Neural progenitor cell (in vitro differentiated cells): ENCODE results near the gene RASSF4. TPM values are rescaled to one million over a fixed set of nuclear protein-coding genes. Genes with fewer than 3 reads are reported as not detected.

Experiments used
- DNase-seq: peaks from one replicate; pipeline ENCODE4 v3.0.0-alpha.2; 2016; ENCODE audit warnings: low spot score
- H2AFZ ChIP-seq: fragments of 200-600 bp; sonication (generic); replicated peaks from 2 replicates; pipeline ENCODE4 v1.6.1; 2016; ENCODE audit warnings: antibody characterized with exemption
- H3F3A ChIP-seq: fragments of 200-600 bp; sonication (generic); 2 replicates; pipeline ENCODE4 v1.6.1; 2016; ENCODE audit warnings: antibody characterized with exemption, low read depth
- H3K27ac ChIP-seq: fragments of 200-600 bp; sonication (generic); 2 replicates; pipeline ENCODE4 v1.5.1; 2016; ENCODE audit warnings: mild to moderate bottlenecking
- H3K27me3 ChIP-seq: fragments of 200-600 bp; sonication (generic); 2 replicates; pipeline ENCODE4 v1.6.1; 2016; ENCODE audit warnings: mild to moderate bottlenecking, moderate library complexity
- H3K36me3 ChIP-seq: fragments of 200-600 bp; sonication (generic); 2 replicates; pipeline ENCODE4 v1.5.1; 2016
- H3K4me1 ChIP-seq: fragments of 200-600 bp; sonication (generic); 2 replicates; pipeline ENCODE4 v1.6.1; 2016; ENCODE audit warnings: mixed run types
- H3K4me2 ChIP-seq: fragments of 200-600 bp; sonication (generic); 2 replicates; pipeline ENCODE4 v1.6.1; 2016
- H3K4me3 ChIP-seq: fragments of 200-600 bp; sonication (generic); 2 replicates; pipeline ENCODE4 v1.5.1; 2016
- H3K79me2 ChIP-seq: fragments of 200-600 bp; sonication (generic); 2 replicates; pipeline ENCODE4 v1.6.1; 2016; ENCODE audit warnings: low read depth
- H3K9ac ChIP-seq: fragments of 200-600 bp; sonication (generic); 2 replicates; pipeline ENCODE4 v1.6.1; 2016
- H3K9me3 ChIP-seq: fragments of 200-600 bp; sonication (generic); 2 replicates; pipeline ENCODE4 v1.5.1; 2016; ENCODE audit warnings: low read depth
- H4K20me1 ChIP-seq: fragments of 200-600 bp; sonication (generic); 2 replicates; pipeline ENCODE4 v1.6.1; 2016; ENCODE audit warnings: low read depth
- H3K27ac Mint-ChIP-seq: 3 replicates; pipeline ENCODE4 v1.8.0; 2021; ENCODE audit warnings: mixed read lengths
- H3K27me3 Mint-ChIP-seq: 2 replicates; pipeline ENCODE4 v1.8.0; 2022; ENCODE audit warnings: low read depth, mild to moderate bottlenecking, inconsistent platforms, moderate library complexity, mixed read lengths; ENCODE audit not compliant: insufficient read depth
- H3K36me3 Mint-ChIP-seq: 3 replicates; pipeline ENCODE4 v1.8.0; 2021; ENCODE audit warnings: mixed read lengths
- H3K4me1 Mint-ChIP-seq: 3 replicates; pipeline ENCODE4 v1.8.0; 2021; ENCODE audit warnings: mixed read lengths
- H3K4me3 Mint-ChIP-seq: 3 replicates; pipeline ENCODE4 v1.8.0; 2021; ENCODE audit warnings: mild to moderate bottlenecking, moderate library complexity, mixed read lengths
- H3K9me3 Mint-ChIP-seq: 3 replicates; pipeline ENCODE4 v1.8.0; 2020; ENCODE audit warnings: mixed read lengths
- EZH2 ChIP-seq: fragments of 200-600 bp; sonication (generic); IDR thresholded peaks from 2 replicates; pipeline ENCODE4 v1.6.1; 2017; ENCODE audit warnings: antibody characterized with exemption, mild to moderate bottlenecking, moderate library complexity
- EZH2phosphoT487 ChIP-seq: fragments of 200-600 bp; sonication (generic); IDR thresholded peaks from 2 replicates; pipeline ENCODE4 v1.6.1; 2017; ENCODE audit warnings: antibody characterized with exemption
- total RNA-seq: library from RNA; depleted of rRNA; stranded (reverse); fragments of >200 nt; gene quantifications from 2 replicates; pipeline ENCODE4 v1.2.3, GENCODE V29; 2015; ENCODE audit warnings: low replicate concordance
- TF ChIP-seq, protein P1 (sequence below): fragments of 200-600 bp; sonication (generic); IDR thresholded peaks from 2 replicates; pipeline ENCODE4 v1.5.1; 2017; ENCODE audit warnings: antibody characterized with exemption, mild to moderate bottlenecking

RASSF4 gene
- total RNA-seq, 1 donor from 2014 or later: 3.1 TPM

DNA sequence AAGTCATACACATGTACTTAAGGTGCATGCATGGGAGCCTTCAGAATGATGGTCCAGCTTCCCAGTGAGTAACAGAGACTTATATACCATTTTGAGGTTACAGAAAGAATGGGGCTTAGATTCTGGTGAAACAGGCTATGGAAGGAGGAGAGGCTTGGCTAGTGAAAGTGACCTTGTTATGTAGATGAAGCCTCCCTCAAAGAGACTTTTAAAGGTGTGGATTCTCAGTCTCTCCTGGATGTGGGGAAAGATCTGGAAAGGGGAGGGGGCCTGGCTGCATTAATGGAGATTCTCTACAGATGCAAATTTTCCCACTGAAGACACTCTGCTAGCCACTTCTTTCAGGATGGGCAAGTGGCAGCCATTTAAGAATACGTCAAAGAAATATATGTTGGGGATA, 5.5 kb downstream of the RASSF4 start:
- H3K4me3 Mint-ChIP-seq: no peak overlapping the region
- no peak for DNase-seq
- H3K9me3 Mint-ChIP-seq: no peaks in the 10 kb centered on the region
- H3K27ac Mint-ChIP-seq: peak overlapping the region; percentile 98
- no peaks in the 10 kb centered on the region for H3K36me3 ChIP-seq
- H4K20me1 ChIP-seq: no peaks in the 10 kb centered on the region
- peaks cover 18% of the 10 kb centered on the region for H3F3A ChIP-seq
- no peaks in the 10 kb centered on the region for H3K36me3 Mint-ChIP-seq
- peaks cover 49% of the 10 kb centered on the region for H3K4me1 ChIP-seq
- TF ChIP-seq, protein P1, sequence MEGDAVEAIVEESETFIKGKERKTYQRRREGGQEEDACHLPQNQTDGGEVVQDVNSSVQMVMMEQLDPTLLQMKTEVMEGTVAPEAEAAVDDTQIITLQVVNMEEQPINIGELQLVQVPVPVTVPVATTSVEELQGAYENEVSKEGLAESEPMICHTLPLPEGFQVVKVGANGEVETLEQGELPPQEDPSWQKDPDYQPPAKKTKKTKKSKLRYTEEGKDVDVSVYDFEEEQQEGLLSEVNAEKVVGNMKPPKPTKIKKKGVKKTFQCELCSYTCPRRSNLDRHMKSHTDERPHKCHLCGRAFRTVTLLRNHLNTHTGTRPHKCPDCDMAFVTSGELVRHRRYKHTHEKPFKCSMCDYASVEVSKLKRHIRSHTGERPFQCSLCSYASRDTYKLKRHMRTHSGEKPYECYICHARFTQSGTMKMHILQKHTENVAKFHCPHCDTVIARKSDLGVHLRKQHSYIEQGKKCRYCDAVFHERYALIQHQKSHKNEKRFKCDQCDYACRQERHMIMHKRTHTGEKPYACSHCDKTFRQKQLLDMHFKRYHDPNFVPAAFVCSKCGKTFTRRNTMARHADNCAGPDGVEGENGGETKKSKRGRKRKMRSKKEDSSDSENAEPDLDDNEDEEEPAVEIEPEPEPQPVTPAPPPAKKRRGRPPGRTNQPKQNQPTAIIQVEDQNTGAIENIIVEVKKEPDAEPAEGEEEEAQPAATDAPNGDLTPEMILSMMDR: no peak
- TF ChIP-seq EZH2: no peak
- no peak for TF ChIP-seq EZH2phosphoT487
- H3K4me2 ChIP-seq: peak overlapping the region; percentile 75
- H3K79me2 ChIP-seq: no peaks in the 10 kb centered on the region
- no peak overlapping the region for H2AFZ ChIP-seq
- peaks cover 12% of the 10 kb centered on the region for H3K27me3 ChIP-seq
- H3K27ac ChIP-seq: no peak overlapping the region
- H3K9ac ChIP-seq: no peak overlapping the region
- peaks cover 70% of the 10 kb centered on the region for H3K4me1 Mint-ChIP-seq
- H3K9me3 ChIP-seq: no peaks in the 10 kb centered on the region
- no peak overlapping the region for H3K4me3 ChIP-seq
- H3K27me3 Mint-ChIP-seq: no peaks in the 10 kb centered on the region

DNA sequence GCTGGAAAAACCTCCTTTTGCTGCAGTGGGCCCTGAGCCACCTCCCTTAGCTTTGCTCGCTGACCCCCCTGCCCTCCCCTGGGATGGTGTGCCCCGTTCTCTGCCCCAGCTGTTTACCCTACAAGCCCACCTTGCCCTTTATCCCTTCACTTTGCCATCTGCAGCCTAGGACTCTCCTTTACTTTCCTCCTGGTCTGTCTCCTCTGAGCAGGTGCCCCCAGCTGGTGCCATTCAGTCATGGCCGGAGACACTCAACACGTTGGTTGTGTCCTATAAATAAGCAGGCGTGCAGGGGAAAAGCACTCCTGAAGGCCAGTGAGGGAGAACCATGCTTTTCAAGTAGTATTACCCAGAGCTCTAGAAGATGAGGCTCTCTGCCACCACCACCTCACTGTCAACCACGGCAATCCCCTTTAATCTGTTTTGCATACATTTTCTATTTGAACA, 6.1 kb downstream of the RASSF4 start:
- Histone ChIP-seq H3K4me1 (peaks cover 44% of the 10 kb centered on the region), H3F3A (peaks cover 18% of the 10 kb centered on the region), H3K9ac (no peak overlapping the region), H3K36me3 (no peaks in the 10 kb centered on the region), H3K4me3 (no peak overlapping the region), H3K4me2 (no peak overlapping the region), H3K27ac (no peak overlapping the region), H3K9me3 (no peaks in the 10 kb centered on the region), H4K20me1 (no peaks in the 10 kb centered on the region), H3K27me3 (peaks cover 6% of the 10 kb centered on the region), H2AFZ (no peak overlapping the region), H3K79me2 (no peaks in the 10 kb centered on the region)
- DNase-seq: no peak
- no peak for TF ChIP-seq EZH2
- TF ChIP-seq, protein P1: no peak
- TF ChIP-seq EZH2phosphoT487: no peak
- Mint-ChIP-seq H3K9me3 (no peaks in the 10 kb centered on the region), H3K36me3 (peaks cover 2% of the 10 kb centered on the region), H3K27ac (peak overlapping the region; percentile 26), H3K4me3 (peak overlapping the region; percentile 36), H3K27me3 (no peaks in the 10 kb centered on the region), H3K4me1 (peaks cover 64% of the 10 kb centered on the region)

DNA sequence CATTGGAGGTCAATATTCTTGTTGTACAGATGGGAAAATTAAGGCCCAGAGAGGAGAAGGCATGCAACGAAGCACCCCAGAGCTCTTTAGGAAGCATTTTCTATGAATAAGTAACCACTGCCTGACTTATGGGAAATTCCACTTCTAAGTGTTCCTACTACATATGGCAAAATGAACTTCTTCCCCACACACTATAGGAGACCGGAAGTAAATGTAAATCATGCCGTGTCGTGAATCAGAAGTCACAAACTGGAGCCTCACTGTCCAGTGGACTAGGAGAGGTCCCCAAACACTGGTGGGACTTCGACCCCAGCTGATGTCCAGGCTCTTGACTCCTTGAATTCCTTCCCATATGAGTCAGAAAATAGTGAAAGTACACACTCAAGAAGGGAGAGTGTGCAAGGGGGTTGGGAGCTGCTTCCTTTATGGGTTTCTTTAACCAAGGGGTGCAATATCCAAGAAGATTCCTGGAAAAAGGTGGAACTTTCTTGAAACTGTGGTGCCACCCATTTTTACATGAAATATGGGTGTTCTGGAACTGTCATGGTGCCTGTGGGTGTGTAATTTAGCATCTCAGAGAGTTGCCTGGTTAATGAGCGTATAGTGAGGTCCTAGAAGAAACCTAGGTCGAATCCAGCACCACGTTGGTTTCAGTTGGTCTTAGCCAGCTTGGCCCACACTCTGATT, 6.7 kb downstream of the RASSF4 start:
- Histone ChIP-seq H3K27ac (no peak overlapping the region), H3K79me2 (no peaks in the 10 kb centered on the region), H3K36me3 (no peaks in the 10 kb centered on the region), H4K20me1 (no peaks in the 10 kb centered on the region), H2AFZ (no peak overlapping the region), H3K9ac (no peak overlapping the region), H3F3A (peaks cover 18% of the 10 kb centered on the region), H3K4me1 (peaks cover 38% of the 10 kb centered on the region), H3K9me3 (no peaks in the 10 kb centered on the region), H3K27me3 (peaks cover under 1% of the 10 kb centered on the region), H3K4me2 (no peak overlapping the region), H3K4me3 (no peak overlapping the region)
- Mint-ChIP-seq H3K9me3 (no peaks in the 10 kb centered on the region), H3K27me3 (no peaks in the 10 kb centered on the region), H3K4me1 (peaks cover 58% of the 10 kb centered on the region), H3K27ac (peak overlapping the region; percentile 26), H3K36me3 (peaks cover 4% of the 10 kb centered on the region), H3K4me3 (no peak overlapping the region)
- TF ChIP-seq EZH2: no peak
- TF ChIP-seq, protein P1: no peak
- no peak for TF ChIP-seq EZH2phosphoT487
- DNase-seq: no peak
